RWPE1 (cell line): ENCODE measurements around the gene PPT2.

Source experiments
- CTCF ChIA-PET: fragments of 350-600 bp; sonication (Branson Sonifier 250); formaldehyde crosslinking; extraction: SDS; loops from one replicate; lab custom pipeline; 2021; lab: Yijun Ruan, JAX
- POLR2A ChIA-PET: fragments of 400-600 bp; formaldehyde crosslinking; extraction: SDS; loops from one replicate; lab custom pipeline; 2020; ENCODE audit warnings: antibody characterized with exemption; ENCODE audit not compliant: low non-redundant PET; lab: Yijun Ruan, JAX
- DNase-seq: peaks from one replicate; pipeline ENCODE4 v3.0.0; 2012; ENCODE audit warnings: low spot score
- H3K27ac ChIP-seq: fragments of 450-650 bp; 2 replicates; pipeline ENCODE4 v1.5.1; 2017
- TF ChIP-seq, protein P1 (sequence below): fragments of 450-650 bp; conservative IDR thresholded peaks from 2 replicates; pipeline ENCODE4 v1.5.1; 2017; ENCODE audit warnings: low read depth, mild to moderate bottlenecking

The PPT2 gene

DNA sequence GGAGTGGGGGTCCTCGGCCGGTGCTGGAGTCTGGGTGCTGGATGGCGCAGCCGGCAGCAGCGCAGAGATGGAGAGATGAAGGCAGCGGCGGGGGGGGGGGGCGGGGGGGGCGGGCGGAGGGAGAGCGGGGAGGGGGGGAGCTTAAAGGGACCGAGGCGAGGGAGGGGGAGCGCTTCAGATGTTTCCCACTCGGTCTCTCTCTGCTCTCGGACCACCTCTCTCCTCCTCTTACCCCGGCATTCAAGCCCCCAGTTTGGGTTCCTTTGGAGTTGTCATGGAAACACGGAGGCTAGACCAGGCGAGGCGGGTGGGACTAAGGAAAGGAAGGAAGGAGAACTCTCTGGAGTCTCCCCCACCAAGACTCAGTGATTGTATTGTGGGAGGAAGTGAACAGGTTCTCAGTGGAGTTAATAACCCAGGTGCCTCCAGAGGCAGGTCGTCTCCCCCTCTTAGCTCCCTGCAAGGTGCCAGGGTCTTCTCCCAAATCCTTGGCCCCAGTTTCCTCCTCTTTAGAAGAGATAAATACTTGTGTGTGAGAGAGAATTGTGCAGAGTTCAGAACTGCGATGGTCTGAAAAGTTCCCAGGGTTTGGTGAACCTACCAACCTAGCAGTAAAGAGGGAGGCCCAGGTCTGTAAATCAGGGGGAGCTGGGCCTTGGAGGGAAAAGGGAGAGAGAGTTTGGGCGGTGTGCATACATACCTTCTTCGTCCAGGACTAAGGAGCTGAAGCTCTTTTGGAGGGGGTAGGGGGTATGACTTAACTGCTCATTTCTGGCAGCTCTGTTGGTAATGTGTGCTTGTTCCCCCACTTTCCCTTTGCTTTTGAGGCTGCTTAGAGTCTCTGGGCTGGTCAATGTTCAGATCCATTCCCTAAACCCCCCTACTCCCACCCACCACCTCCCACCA lies 1.8 kb upstream of the PPT2 start, which contains the start of gene PRRT1:
PRRT1 (minus strand) TSS at position 77 of the 906 bp plus-strand sequence. CDS start 112 bp downstream, outside the sequence.
- CTCF ChIA-PET: interaction anchor here (1.7 kb wide), 1 partner anchor 33 kb away, joined by 4 read pairs; no protein-coding TSS in a partner anchor
- peak within 1 kb of the TSS; percentile 97 for H3K27ac ChIP-seq
- POLR2A ChIA-PET: no interaction called here
- TF ChIP-seq, protein P1, sequence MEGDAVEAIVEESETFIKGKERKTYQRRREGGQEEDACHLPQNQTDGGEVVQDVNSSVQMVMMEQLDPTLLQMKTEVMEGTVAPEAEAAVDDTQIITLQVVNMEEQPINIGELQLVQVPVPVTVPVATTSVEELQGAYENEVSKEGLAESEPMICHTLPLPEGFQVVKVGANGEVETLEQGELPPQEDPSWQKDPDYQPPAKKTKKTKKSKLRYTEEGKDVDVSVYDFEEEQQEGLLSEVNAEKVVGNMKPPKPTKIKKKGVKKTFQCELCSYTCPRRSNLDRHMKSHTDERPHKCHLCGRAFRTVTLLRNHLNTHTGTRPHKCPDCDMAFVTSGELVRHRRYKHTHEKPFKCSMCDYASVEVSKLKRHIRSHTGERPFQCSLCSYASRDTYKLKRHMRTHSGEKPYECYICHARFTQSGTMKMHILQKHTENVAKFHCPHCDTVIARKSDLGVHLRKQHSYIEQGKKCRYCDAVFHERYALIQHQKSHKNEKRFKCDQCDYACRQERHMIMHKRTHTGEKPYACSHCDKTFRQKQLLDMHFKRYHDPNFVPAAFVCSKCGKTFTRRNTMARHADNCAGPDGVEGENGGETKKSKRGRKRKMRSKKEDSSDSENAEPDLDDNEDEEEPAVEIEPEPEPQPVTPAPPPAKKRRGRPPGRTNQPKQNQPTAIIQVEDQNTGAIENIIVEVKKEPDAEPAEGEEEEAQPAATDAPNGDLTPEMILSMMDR: no peak
- DNase-seq: no peak

DNA sequence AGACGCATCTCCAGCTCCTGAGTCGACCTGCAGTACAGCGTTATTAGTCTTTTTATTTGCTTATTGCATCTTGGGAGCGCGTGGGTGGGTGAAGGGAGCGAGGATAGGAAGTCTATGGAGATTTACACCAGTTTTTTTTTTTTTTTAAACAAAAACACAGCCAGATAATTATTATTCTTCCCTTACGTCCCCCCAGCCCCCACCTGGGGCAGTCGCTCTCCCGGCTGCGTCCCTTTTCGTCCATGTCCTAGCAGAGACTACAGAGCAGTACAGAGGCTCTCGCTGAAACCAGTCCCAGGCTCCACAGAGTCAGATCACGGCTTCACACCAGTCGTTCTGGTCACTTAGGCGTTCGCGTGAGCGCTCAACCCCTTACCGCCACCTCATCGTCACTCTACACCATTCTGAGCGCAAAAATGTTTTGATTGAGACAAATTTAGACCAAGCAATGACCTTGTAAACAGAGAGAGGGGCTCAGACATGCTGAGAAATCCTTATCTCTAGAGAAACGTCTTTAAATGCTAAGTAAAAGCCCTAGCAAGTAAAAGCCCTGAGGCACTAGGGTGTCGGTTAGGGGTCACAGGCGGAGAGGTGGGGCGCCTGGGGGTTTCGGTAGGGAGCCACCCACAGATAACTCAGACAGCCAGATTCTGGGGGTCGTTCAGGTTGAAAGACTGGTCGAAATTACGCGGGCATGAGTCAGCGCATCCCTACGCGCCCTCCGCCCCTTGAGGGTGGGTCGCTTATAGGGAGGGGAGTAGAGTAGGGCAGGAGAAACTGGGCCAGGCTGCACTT lies 975 bp upstream of the PPT2 start:
- peak; percentile 44 for DNase-seq
- POLR2A ChIA-PET: no interaction called here
- CTCF ChIA-PET: interaction anchor here (0.6 to 1.7 kb wide), 2 partner anchors 34 to 179 kb away, joined by 4 to 5 read pairs; no protein-coding TSS in a partner anchor
- peak overlapping the region; percentile 97 for H3K27ac ChIP-seq
- TF ChIP-seq, protein P1: no peak

DNA sequence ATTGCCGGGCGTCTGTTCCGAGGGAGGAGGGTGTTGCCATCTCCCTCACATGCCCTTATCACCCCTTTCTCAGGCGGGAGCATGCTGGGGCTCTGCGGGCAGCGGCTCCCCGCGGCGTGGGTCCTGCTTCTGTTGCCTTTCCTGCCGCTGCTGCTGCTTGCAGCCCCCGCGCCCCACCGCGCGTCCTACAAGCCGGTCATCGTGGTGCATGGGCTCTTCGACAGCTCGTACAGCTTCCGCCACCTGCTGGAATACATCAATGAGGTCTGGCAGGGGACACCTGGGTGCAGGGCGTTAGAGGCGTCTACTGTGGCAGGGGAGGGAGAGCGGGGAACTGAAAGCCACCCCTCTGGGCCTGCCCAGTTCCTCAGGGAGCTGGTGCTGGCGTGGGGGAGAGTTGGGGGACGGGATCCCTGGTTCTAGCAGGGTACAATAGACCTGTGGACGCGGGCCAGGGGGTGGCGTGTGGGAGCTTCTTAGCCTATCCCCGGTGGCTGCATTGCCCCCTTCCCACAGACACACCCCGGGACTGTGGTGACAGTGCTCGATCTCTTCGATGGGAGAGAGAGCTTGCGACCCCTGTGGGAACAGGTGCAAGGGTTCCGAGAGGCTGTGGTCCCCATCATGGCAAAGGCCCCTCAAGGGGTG lies 697 bp downstream of the PPT2 start:
- TF ChIP-seq, protein P1: peak; percentile 70
- CTCF ChIA-PET: interaction anchor here (0.5 to 1.3 kb wide), 9 partner anchors 14 to 1513 kb away, joined by 3 to 22 read pairs (median 3); no protein-coding TSS in a partner anchor
- peak overlapping the region; percentile 97 for H3K27ac ChIP-seq
- POLR2A ChIA-PET: interaction anchor here (1.0 kb wide), 1 partner anchor 36 kb away, joined by 3 read pairs; no protein-coding TSS in a partner anchor
- DNase-seq: peak; percentile 67

DNA sequence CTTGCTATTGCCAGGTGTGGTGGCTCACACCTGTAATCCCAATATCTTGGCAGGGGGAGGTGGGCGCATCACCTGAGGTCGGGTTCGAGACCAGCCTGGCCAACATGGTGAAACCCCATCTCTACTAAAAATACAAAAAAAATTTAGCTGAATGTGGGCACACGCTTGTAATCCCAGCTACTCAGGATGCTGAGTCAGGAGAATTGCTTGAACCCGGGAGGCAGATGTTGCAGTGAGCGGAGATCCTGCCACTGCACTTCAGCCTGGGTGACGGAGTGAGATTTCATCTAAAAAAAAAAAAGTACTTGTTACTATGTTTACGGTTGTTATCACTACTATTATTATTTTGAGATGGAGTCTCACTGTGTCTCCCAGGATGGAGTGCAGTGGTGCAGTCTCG lies 3.0 kb downstream of the PPT2 start:
- POLR2A ChIA-PET: no interaction called here
- H3K27ac ChIP-seq: no peak overlapping the region
- TF ChIP-seq, protein P1: no peak
- no peak for DNase-seq
- CTCF ChIA-PET: no interaction called here

DNA sequence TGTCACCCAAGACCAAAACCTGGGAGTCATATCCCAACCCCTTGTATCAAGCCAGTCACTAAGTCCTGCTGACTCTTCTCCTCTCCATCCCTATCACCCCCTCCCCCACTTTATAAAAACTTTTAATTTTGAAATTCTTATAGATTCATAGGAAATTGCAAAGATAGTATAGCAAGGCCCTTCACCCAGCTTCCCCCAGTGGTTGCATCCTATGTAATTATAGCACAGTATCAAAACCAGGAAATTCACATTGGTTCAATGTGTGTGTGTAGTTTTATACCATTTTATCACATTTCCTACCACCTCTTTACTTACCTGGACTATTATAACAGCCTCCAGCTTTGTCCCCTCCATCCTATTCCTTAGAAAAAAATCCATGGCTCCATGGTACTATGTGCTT lies 4.1 kb downstream of the PPT2 start:
- CTCF ChIA-PET: no interaction called here
- POLR2A ChIA-PET: no interaction called here
- TF ChIP-seq, protein P1: no peak
- DNase-seq: no peak
- no peak overlapping the region for H3K27ac ChIP-seq
